H1 (cell line): ENCODE data around the gene MYPN. TPM values are rescaled to one million over a fixed set of nuclear protein-coding genes. Genes with fewer than 3 reads are reported as not detected.

Experiments used
- CTCF ChIA-PET: fragments of 300-600 bp; sonication (Branson Sonifier 250); formaldehyde crosslinking; loops from one replicate; lab custom pipeline; 2021; ENCODE audit not compliant: partially characterized antibody; lab: Charles Lee
- POLR2A ChIA-PET: fragments of 300-600 bp; sonication (Branson Sonifier 250); formaldehyde crosslinking; loops from one replicate; lab custom pipeline; 2021; ENCODE audit warnings: inconsistent platforms; ENCODE audit not compliant: partially characterized antibody; lab: Charles Lee
- DNase-seq, 2 experiments: peaks; one replicate each; pipeline versions ENCODE4 v3.0.0 to v3.0.0-alpha.2; 2010 to 2022; ENCODE audit warnings: low spot score in 2 of 2, low read depth in 1 of 2, mixed read lengths in 1 of 2
- FAIRE-seq: peaks from 2 replicates; lab custom pipeline; 2011; peaks lifted over from hg19 to GRCh38; lab: Jason Lieb, UNC
- H2AFZ ChIP-seq: 2 replicates; pipeline ENCODE4 v1.8.1; 2012; ENCODE audit warnings: low read length, inconsistent platforms
- H2AK5ac ChIP-seq: 2 replicates; pipeline ENCODE4 v1.6.1; 2013; ENCODE audit warnings: low read depth, low read length
- H2BK120ac ChIP-seq: replicated peaks from 2 replicates; pipeline ENCODE3; 2013; ENCODE audit warnings: low read depth, low read length, inconsistent platforms
- H2BK12ac ChIP-seq: 2 replicates; pipeline ENCODE4 v1.6.1; 2013; ENCODE audit warnings: low read depth, low read length
- H2BK15ac ChIP-seq: 2 replicates; pipeline ENCODE4 v1.6.1; 2013; ENCODE audit warnings: low read length
- H2BK20ac ChIP-seq: 2 replicates; pipeline ENCODE4 v1.6.1; 2013; ENCODE audit warnings: low read length
- H2BK5ac ChIP-seq: 2 replicates; pipeline ENCODE4 v1.6.1; 2013; ENCODE audit warnings: low read depth, low read length
- H3K14ac ChIP-seq: 2 replicates; pipeline ENCODE4 v1.6.1; 2013; ENCODE audit warnings: inconsistent platforms; ENCODE audit not compliant: insufficient read length
- H3K18ac ChIP-seq: 2 replicates; pipeline ENCODE4 v1.6.1; 2013; ENCODE audit warnings: low read length; ENCODE audit errors: extremely low read depth
- H3K23ac ChIP-seq: 2 replicates; pipeline ENCODE4 v1.6.1; 2013; ENCODE audit warnings: inconsistent platforms; ENCODE audit not compliant: insufficient read length
- H3K23me2 ChIP-seq: 2 replicates; pipeline ENCODE4 v1.6.1; 2013; ENCODE audit warnings: low read depth, low read length
- H3K27ac ChIP-seq: 2 replicates; pipeline ENCODE4 v1.6.1; 2011; ENCODE audit warnings: low read depth, low read length, inconsistent platforms
- H3K27me3 ChIP-seq, 4 experiments: replicated peaks in 1 of 4; 1 replicate in 1 of 4; 2 replicates in 3 of 4; pipeline versions ENCODE4 v1.6.1 to v1.8.1; 2011 to 2013; ENCODE audit warnings: low read length in 3 of 4, mild to moderate bottlenecking in 3 of 4, inconsistent platforms in 2 of 4, mixed read lengths in 2 of 4, moderate library complexity in 1 of 4; ENCODE audit not compliant: control insufficient read depth in 3 of 4, insufficient read depth in 3 of 4; ENCODE audit errors: extremely low read depth in 1 of 4
- H3K36me3 ChIP-seq, 4 experiments: 2 replicates each; pipeline versions ENCODE4 v1.6.1 to v1.8.1; 2011 to 2013; ENCODE audit warnings: mild to moderate bottlenecking in 4 of 4, low read length in 3 of 4, moderate library complexity in 2 of 4, control low read depth in 1 of 4, inconsistent platforms in 1 of 4; ENCODE audit not compliant: insufficient read depth in 4 of 4, control insufficient read depth in 2 of 4
- H3K4ac ChIP-seq: replicated peaks from 2 replicates; pipeline ENCODE3; 2013; ENCODE audit warnings: low read length, low read depth, mixed read lengths, inconsistent platforms; ENCODE audit not compliant: insufficient read length
- H3K4me1 ChIP-seq, 4 experiments: replicated peaks in 1 of 4; 1 replicate in 1 of 4; 2 replicates in 3 of 4; pipeline versions ENCODE4 v1.6.1 to v1.8.1; 2011 to 2013; ENCODE audit warnings: low read length in 3 of 4, inconsistent platforms in 2 of 4, mixed read lengths in 1 of 4; ENCODE audit not compliant: insufficient read depth in 4 of 4, control insufficient read depth in 3 of 4
- H3K4me2 ChIP-seq, 2 experiments: 2 replicates each; pipeline versions ENCODE4 v1.6.1 to v1.8.1; 2011 to 2013; ENCODE audit warnings: low read depth in 2 of 2, low read length in 2 of 2, control low read depth in 1 of 2, inconsistent platforms in 1 of 2, mild to moderate bottlenecking in 1 of 2; ENCODE audit not compliant: insufficient read depth in 1 of 2
- H3K4me3 ChIP-seq, 4 experiments: fragments of 200-600, 300-600 bp in 1 of 4; sonication (generic), shearing (Covaris generic), sonication (Bioruptor Twin) in 1 of 4; 2 replicates each; pipeline versions ENCODE4 v1.5.1 to v1.8.1; 2011 to 2016; ENCODE audit warnings: low read length in 4 of 4, low read depth in 3 of 4, control low read depth in 2 of 4, inconsistent platforms in 2 of 4, mild to moderate bottlenecking in 2 of 4, mixed read lengths in 1 of 4, moderate library complexity in 1 of 4; ENCODE audit not compliant: insufficient read depth in 2 of 4; ENCODE audit errors: extremely low read depth in 1 of 4
- H3K56ac ChIP-seq: replicated peaks from 2 replicates; pipeline ENCODE3; 2013; ENCODE audit warnings: low read depth, mild to moderate bottlenecking, mixed read lengths, low read length, inconsistent platforms; ENCODE audit not compliant: insufficient read length
- H3K79me1 ChIP-seq: 2 replicates; pipeline ENCODE4 v1.6.1; 2013; ENCODE audit warnings: low read depth, low read length, control low read depth
- H3K79me2 ChIP-seq, 2 experiments: 2 replicates each; pipeline versions ENCODE4 v1.6.1 to v1.8.1; 2012 to 2013; ENCODE audit warnings: low read length in 2 of 2, mild to moderate bottlenecking in 2 of 2, inconsistent platforms in 1 of 2; ENCODE audit not compliant: insufficient read depth in 2 of 2, control insufficient read depth in 1 of 2
- H3K9ac ChIP-seq, 4 experiments: replicated peaks in 1 of 4; 1 replicate in 1 of 4; 2 replicates in 3 of 4; pipeline versions ENCODE4 v1.6.1 to v1.8.1; 2011 to 2013; ENCODE audit warnings: low read depth in 3 of 4, low read length in 3 of 4, control low read depth in 2 of 4, mild to moderate bottlenecking in 2 of 4, moderate library complexity in 2 of 4, inconsistent platforms in 1 of 4; ENCODE audit errors: extremely low read depth in 1 of 4
- H3K9me3 ChIP-seq, 2 experiments: 2 replicates each; pipeline versions ENCODE4 v1.6.1 to v1.8.1; 2012 to 2013; ENCODE audit warnings: mild to moderate bottlenecking in 2 of 2, moderate library complexity in 2 of 2, control low read depth in 1 of 2, inconsistent platforms in 1 of 2, low read depth in 1 of 2, low read length in 1 of 2, mixed read lengths in 1 of 2; ENCODE audit not compliant: insufficient read depth in 2 of 2
- H4K20me1 ChIP-seq, 2 experiments: replicated peaks in 1 of 2; 2 replicates each; pipeline versions ENCODE3 to v1.8.1; 2011 to 2013; ENCODE audit warnings: inconsistent platforms in 2 of 2, low read length in 2 of 2, mild to moderate bottlenecking in 1 of 2; ENCODE audit not compliant: insufficient read depth in 2 of 2, control insufficient read depth in 1 of 2
- H4K5ac ChIP-seq: 2 replicates; pipeline ENCODE4 v1.6.1; 2013; ENCODE audit warnings: low read length, low read depth, mixed read lengths, inconsistent platforms; ENCODE audit not compliant: insufficient read length
- H4K8ac ChIP-seq: 2 replicates; pipeline ENCODE4 v1.8.0; 2013; ENCODE audit warnings: mild to moderate bottlenecking, moderate library complexity, low read length, inconsistent platforms; ENCODE audit not compliant: insufficient read depth; ENCODE audit errors: extremely low read depth
- H4K91ac ChIP-seq: replicated peaks from 2 replicates; pipeline ENCODE3; 2013; ENCODE audit warnings: low read length, mixed read lengths, inconsistent platforms; ENCODE audit not compliant: insufficient read length
- BRCA1 ChIP-seq: IDR thresholded peaks from 2 replicates; pipeline ENCODE4 v1.6.1; 2012; ENCODE audit warnings: low read depth, low read length, improper control_type of control experiment
- CBX8 ChIP-seq: fragments of 300-800, 300-1000 bp; sonication (generic); IDR thresholded peaks from 2 replicates; pipeline ENCODE4 v1.7.1; 2016; ENCODE audit warnings: low read depth, low read length, borderline replicate concordance
- GABPA ChIP-seq: IDR thresholded peaks from 2 replicates; pipeline ENCODE4 v1.6.1; 2011; ENCODE audit warnings: mild to moderate bottlenecking, low read length, moderate library complexity, borderline replicate concordance; ENCODE audit not compliant: insufficient read depth
- JUND ChIP-seq: IDR thresholded peaks from 2 replicates; pipeline ENCODE4 v1.6.1; 2011; ENCODE audit warnings: mild to moderate bottlenecking, improper control_type of control experiment, low read length
- KDM1A ChIP-seq: fragments of 200-600, 300-600 bp; sonication (generic); IDR thresholded peaks from 2 replicates; pipeline ENCODE4 v1.7.1; 2016; ENCODE audit warnings: mild to moderate bottlenecking, low read length, borderline replicate concordance
- NANOG ChIP-seq: IDR thresholded peaks from 2 replicates; pipeline ENCODE4 v1.6.1; 2011; ENCODE audit warnings: low read length, low read depth, mild to moderate bottlenecking, inconsistent platforms; ENCODE audit not compliant: insufficient read depth, poor library complexity, severe bottlenecking
- RBBP5 ChIP-seq: IDR thresholded peaks from 2 replicates; pipeline ENCODE4 v1.7.1; 2012; ENCODE audit warnings: low read depth, mild to moderate bottlenecking, inconsistent platforms, low read length, moderate library complexity, borderline replicate concordance
- SAP30 ChIP-seq: fragments of 300-600 bp; sonication (generic); IDR thresholded peaks from 2 replicates; pipeline ENCODE4 v1.7.1; 2012; ENCODE audit warnings: low read length, moderate library complexity, mild to moderate bottlenecking, inconsistent platforms; ENCODE audit not compliant: insufficient read depth, insufficient replicate concordance
- SIN3A ChIP-seq, 2 experiments: IDR thresholded peaks in 1 of 2; conservative IDR thresholded peaks in 1 of 2; 2 replicates each; pipeline ENCODE4 v1.6.1; 2011 to 2012; ENCODE audit warnings: low read length in 2 of 2, improper control_type of control experiment in 1 of 2, low read depth in 1 of 2, mild to moderate bottlenecking in 1 of 2
- SP2 ChIP-seq: IDR thresholded peaks from 2 replicates; pipeline ENCODE4 v1.6.1; 2012; ENCODE audit warnings: mild to moderate bottlenecking, low read length, inconsistent platforms
- SRF ChIP-seq: IDR thresholded peaks from 2 replicates; pipeline ENCODE4 v1.6.1; 2011; ENCODE audit warnings: mild to moderate bottlenecking, low read depth, low read length, moderate library complexity
- SUZ12 ChIP-seq: fragments of 200-600 bp; sonication (generic); IDR thresholded peaks from 2 replicates; pipeline ENCODE4 v1.6.1; 2012; ENCODE audit warnings: mild to moderate bottlenecking, inconsistent platforms, low read length, moderate library complexity, mixed read lengths
- TAF7 ChIP-seq: optimal IDR thresholded peaks from 2 replicates; pipeline ENCODE3; 2011; ENCODE audit warnings: low read depth, mild to moderate bottlenecking, inconsistent platforms, low read length, moderate library complexity, borderline replicate concordance
- YY1 ChIP-seq: IDR thresholded peaks from 2 replicates; pipeline ENCODE4 v1.6.1; 2011; ENCODE audit warnings: low read depth, mild to moderate bottlenecking, low read length
- WGBS, 2 experiments: shearing (Covaris generic) in 1 of 2; methylation state at CpG; one replicate each; pipeline versions ENCODE4 v1.1.6 to v1.1.7; 2013 to 2015; ENCODE audit warnings: low lambda C conversion rate in 2 of 2, mixed read lengths in 2 of 2, inconsistent platforms in 1 of 2, low coverage in 1 of 2, missing lambda C conversion rate in 1 of 2; ENCODE audit not compliant: insufficient replicate concordance in 2 of 2, insufficient coverage in 1 of 2, insufficient read length in 1 of 2; ENCODE audit errors: extremely low coverage in 1 of 2, missing lambda C conversion rate in 1 of 2; 5-methylcytosine and 5-hydroxymethylcytosine counted together
- polyA plus RNA-seq, 7 experiments: library from polyadenylated mRNA; depleted of rRNA in 3 of 7; stranded (reverse) in 5 of 7; unstranded in 2 of 7; fragments of >200 nt in 5 of 7; fragments of 200-250 nt in 2 of 7; gene quantifications; 1 replicate in 5 of 7; 2 replicates in 1 of 7; 4 replicates in 1 of 7; pipeline versions ENCODE4 v1.2.1 to v1.2.3, GENCODE V29; 2011 to 2013; ENCODE audit warnings: missing spikeins in 2 of 7, mixed read lengths in 2 of 7
- total RNA-seq: library from RNA; stranded (reverse); fragmentation: NEBNext Ultra II Directional; extraction: Animal tissue kit (Norgen Biotek cat#: 25700); gene quantifications from 2 replicates; pipeline ENCODE4 v1.2.1, GENCODE V29; 2021

Gene MYPN
- total and polyA plus RNA-seq, 2 of the 8 experiments (the other 6 are each of a cell fraction or from before 2014, with no cell fraction given) = not detected

DNA sequence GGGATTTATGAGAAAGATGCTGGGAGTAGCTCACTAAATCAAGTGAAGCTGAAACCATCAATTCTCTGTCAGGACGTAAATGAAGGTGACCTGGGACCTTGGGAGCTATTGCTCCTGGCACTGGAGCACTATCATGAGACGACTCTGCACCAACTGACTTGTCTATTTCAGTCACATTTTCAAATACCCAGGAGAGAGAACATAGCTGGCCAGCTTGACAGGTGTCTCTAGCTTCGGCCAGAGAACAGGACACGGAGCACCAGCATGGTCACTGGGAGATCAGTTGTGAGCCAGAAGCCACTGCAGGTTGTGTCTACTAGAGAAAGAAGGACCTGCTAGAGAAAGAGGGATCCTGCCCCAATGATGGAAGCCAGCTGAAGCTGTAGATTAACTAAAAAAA lies 140.0 kb downstream of the MYPN start:
- Histone ChIP-seq H3K27me3 (no peaks in the 10 kb centered on the region), H4K91ac (no peak overlapping the region), H3K23me2 (no peaks in the 10 kb centered on the region), H3K4ac (no peak overlapping the region), H3K79me1 (no peaks in the 10 kb centered on the region), H4K8ac (no peak overlapping the region), H3K4me3 (no peak overlapping the region), H3K23ac (no peak overlapping the region), H3K36me3 (no peaks in the 10 kb centered on the region), H2AFZ (no peak overlapping the region), H3K18ac (no peak overlapping the region), H2BK5ac (no peak overlapping the region), H2BK15ac (no peak overlapping the region), H3K14ac (no peak overlapping the region), H3K9ac (no peak overlapping the region), H3K27ac (no peak overlapping the region), H4K20me1 (no peaks in the 10 kb centered on the region), H3K4me1 (peaks cover 0 to 11% (median 6%) of the 10 kb centered on the region in 4 experiments; a peak in 3 of 7 replicates), H3K56ac (no peak overlapping the region), H2AK5ac (no peak overlapping the region), H4K5ac (no peak overlapping the region), H2BK20ac (no peak overlapping the region), H2BK12ac (no peak overlapping the region), H3K79me2 (no peaks in the 10 kb centered on the region), H3K4me2 (no peak overlapping the region), H3K9me3 (no peaks in the 10 kb centered on the region), H2BK120ac (no peak overlapping the region)
- POLR2A ChIA-PET = interaction anchor here (5.9 kb wide), 1 partner anchor 84 kb away, joined by 27 read pairs; the partner anchor contains the start of genes HNRNPH3 and PBLD
- DNase-seq (no peak), FAIRE-seq (no peak)
- WGBS, 2 experiments = 91% methylated on average over 4 of the region's 4 CpGs; no CpG with 5 or more reads in 1 of the 2 experiments
- CTCF ChIA-PET = interaction anchor here (0.8 to 4.4 kb wide), 6 partner anchors 12 to 100 kb away, joined by 3 to 17 read pairs (median 4); no protein-coding TSS in a partner anchor
- no peak for TF ChIP-seq SRF
- no peak for TF ChIP-seq SUZ12
- no peak for TF ChIP-seq SAP30
- TF ChIP-seq TAF7 = no peak
- TF ChIP-seq SP2 = no peak
- no peak for TF ChIP-seq GABPA
- no peak for TF ChIP-seq NANOG
- no peak for TF ChIP-seq YY1
- no peak for TF ChIP-seq RBBP5
- no peak for TF ChIP-seq JUND
- no peak for TF ChIP-seq KDM1A
- TF ChIP-seq CBX8 = no peak
- TF ChIP-seq BRCA1 = no peak
- TF ChIP-seq SIN3A (conservative IDR thresholded peaks at IDR 0.05 in 1 of 2, IDR thresholded peaks at IDR 0.05 in 1 of 2; ENCODE audit: low read depth in 1 of 2, low read length in 2 of 2) = no peak
